Hepatocyte (in vitro differentiated cells): ENCODE results near the gene ITPR3.

ENCODE experiments used
- CTCF ChIP-seq: fragments of 200-600 bp; sonication (generic); IDR thresholded peaks from 2 replicates; pipeline ENCODE4 v1.5.1; 2016; ENCODE audit warnings: antibody characterized with exemption, mild to moderate bottlenecking; ENCODE audit not compliant: poor library complexity
- EZH2 ChIP-seq: fragments of 200-600 bp; sonication (generic); IDR thresholded peaks from 2 replicates; pipeline ENCODE4 v1.6.1; 2016; ENCODE audit warnings: antibody characterized with exemption, mild to moderate bottlenecking, borderline replicate concordance
- EZH2phosphoT487 ChIP-seq: fragments of 200-600 bp; sonication (generic); IDR thresholded peaks from one replicate; pipeline ENCODE4 v1.6.1; 2018; ENCODE audit warnings: antibody characterized with exemption, mild to moderate bottlenecking, low read depth, moderate library complexity; ENCODE audit not compliant: unreplicated experiment, severe bottlenecking

- TF ChIP-seq EZH2 (no peak), CTCF (no peak), EZH2phosphoT487 (no peak)
These were observed 57.3 kb downstream of the ITPR3 start for GRCh38 chr6:33678233-33678931.
